Keratinocyte (primary cell): ENCODE measurements around the gene ATCAY. TPM values are rescaled to one million over a fixed set of nuclear protein-coding genes. Genes with fewer than 3 reads are reported as not detected.

Experiments used
- DNase-seq: peaks from one replicate; pipeline ENCODE4 v3.0.0-alpha.2; 2011; ENCODE audit warnings: low read depth, missing footprints, low spot score
- FAIRE-seq: peaks from 2 replicates; lab custom pipeline; 2011; peaks lifted over from hg19 to GRCh38; lab: Jason Lieb, UNC
- H2AFZ ChIP-seq: 2 replicates; pipeline ENCODE4 v1.6.0; 2012; ENCODE audit warnings: low read length, control low read depth, inconsistent platforms; ENCODE audit not compliant: control insufficient read depth
- H3K27ac ChIP-seq: 2 replicates; pipeline ENCODE4 v1.5.1; 2011; ENCODE audit warnings: low read length; ENCODE audit not compliant: control insufficient read depth, insufficient read depth
- H3K27me3 ChIP-seq: 3 replicates; pipeline ENCODE4 v1.6.0; 2011; ENCODE audit warnings: low read length; ENCODE audit not compliant: control insufficient read depth, insufficient read depth; ENCODE audit errors: extremely low read depth
- H3K36me3 ChIP-seq, 2 experiments: 2 replicates in 1 of 2; 3 replicates in 1 of 2; pipeline ENCODE4 v1.5.1; 2011; ENCODE audit warnings: low read length in 2 of 2, mild to moderate bottlenecking in 1 of 2; ENCODE audit not compliant: control insufficient read depth in 2 of 2, insufficient read depth in 2 of 2; ENCODE audit errors: extremely low read depth in 1 of 2
- H3K4me1 ChIP-seq: 3 replicates; pipeline ENCODE4 v1.5.1; 2011; ENCODE audit warnings: low read length; ENCODE audit not compliant: control insufficient read depth, insufficient read depth; ENCODE audit errors: extremely low read depth
- H3K4me2 ChIP-seq: 3 replicates; pipeline ENCODE4 v1.6.0; 2011; ENCODE audit warnings: low read depth, low read length; ENCODE audit not compliant: control insufficient read depth, insufficient read depth; ENCODE audit errors: extremely low read depth
- H3K4me3 ChIP-seq, 3 experiments: fragments of 200-600 bp in 1 of 3; sonication (generic) in 1 of 3; 2 replicates in 2 of 3; 3 replicates in 1 of 3; pipeline ENCODE4 v1.5.1; 2011 to 2016; ENCODE audit warnings: low read length in 3 of 3, mild to moderate bottlenecking in 3 of 3, control low read depth in 2 of 3, inconsistent platforms in 1 of 3, low read depth in 1 of 3, mixed read lengths in 1 of 3, mixed run types in 1 of 3, moderate library complexity in 1 of 3; ENCODE audit not compliant: control insufficient read depth in 2 of 3, insufficient read depth in 2 of 3; ENCODE audit errors: extremely low read depth in 1 of 3
- H3K79me2 ChIP-seq: 2 replicates; pipeline ENCODE4 v1.6.0; 2012; ENCODE audit warnings: low read length; ENCODE audit not compliant: control insufficient read depth, insufficient read depth
- H3K9ac ChIP-seq: 3 replicates; pipeline ENCODE4 v1.6.0; 2011; ENCODE audit warnings: low read length; ENCODE audit not compliant: control insufficient read depth, insufficient read depth; ENCODE audit errors: extremely low read depth
- H3K9me1 ChIP-seq: 3 replicates; pipeline ENCODE4 v1.6.0; 2011; ENCODE audit warnings: low read length; ENCODE audit not compliant: control insufficient read depth, insufficient read depth; ENCODE audit errors: extremely low read depth
- H3K9me3 ChIP-seq: 2 replicates; pipeline ENCODE4 v1.5.1; 2012; ENCODE audit warnings: low read depth, low read length; ENCODE audit not compliant: control insufficient read depth
- H4K20me1 ChIP-seq: 3 replicates; pipeline ENCODE4 v1.6.0; 2011; ENCODE audit warnings: low read length; ENCODE audit not compliant: control insufficient read depth, insufficient read depth; ENCODE audit errors: extremely low read depth
- CTCF ChIP-seq, 3 experiments: IDR thresholded peaks in 1 of 3; conservative IDR thresholded peaks in 1 of 3; optimal IDR thresholded peaks in 1 of 3; 2 replicates in 2 of 3; 3 replicates in 1 of 3; pipeline versions ENCODE3 to v1.5.1; 2011; ENCODE audit warnings: low read length in 3 of 3, mild to moderate bottlenecking in 3 of 3, moderate library complexity in 2 of 3, control low read depth in 1 of 3, inconsistent platforms in 1 of 3; ENCODE audit not compliant: insufficient read depth in 2 of 3; ENCODE audit errors: extremely low read depth in 1 of 3
- EZH2 ChIP-seq: IDR thresholded peaks from one replicate; pipeline ENCODE4 v1.6.1; 2012; ENCODE audit warnings: inconsistent platforms, mild to moderate bottlenecking, low read length, moderate library complexity
- dilution Hi-C: fragments of 300-500 bp; cut with MboI; formaldehyde crosslinking; loops from one replicate; pipeline ENCODE4 v1.7.0; 2020; ENCODE audit warnings: low sequenced_read_pairs; ENCODE audit not compliant: extremely low pct_ligation_motif_present
- polyA plus RNA-seq, 5 experiments: library from polyadenylated mRNA; depleted of rRNA in 3 of 5; stranded (reverse) in 3 of 5; stranded (forward) in 1 of 5; unstranded in 1 of 5; fragments of >200 nt; gene quantifications; 1 replicate in 1 of 5; 2 replicates in 3 of 5; 3 replicates in 1 of 5; pipeline versions ENCODE4 v1.2.1 to v1.2.3, GENCODE V29; 2011 to 2012; ENCODE audit warnings: missing spikeins in 2 of 5, low read depth in 1 of 5, low replicate concordance in 1 of 5

Gene ATCAY
- polyA plus RNA-seq, 1 donor (not counting 4 experiments of a cell fraction or from before 2014, with no cell fraction given) = not detected

- peaks cover 8% of the 10 kb centered on the region for H3K4me1 ChIP-seq
- no peaks in the 10 kb centered on the region for H4K20me1 ChIP-seq
- H3K4me2 ChIP-seq = no peak overlapping the region
- H3K36me3 ChIP-seq = no peaks in the 10 kb centered on the region
- H3K9ac ChIP-seq = no peak overlapping the region
- DNase-seq (no peak), FAIRE-seq (no peak)
- no peaks in the 10 kb centered on the region for H3K79me2 ChIP-seq
- H3K4me3 ChIP-seq = no peak overlapping the region
- H3K9me1 ChIP-seq = no peaks in the 10 kb centered on the region
- no peaks in the 10 kb centered on the region for H3K9me3 ChIP-seq
- no peak overlapping the region for H3K27ac ChIP-seq
- peaks cover 36% of the 10 kb centered on the region for H3K27me3 ChIP-seq
- H2AFZ ChIP-seq = no peak overlapping the region
- no peak for TF ChIP-seq CTCF (optimal IDR thresholded peaks at IDR 0.05 in 1 of 3, IDR thresholded peaks at IDR 0.05 in 1 of 3, conservative IDR thresholded peaks at IDR 0.05 in 1 of 3; ENCODE audit: extremely low read depth in 1 of 3, insufficient read depth in 2 of 3, low read length in 3 of 3)
- TF ChIP-seq EZH2 = no peak
- dilution Hi-C loops = no loop called here
Observed at GRCh38 chr19:3832001-3832400, 48.5 kb upstream of the ATCAY start.

GRCh38 chr19:3833578-3834348 is 46.7 kb upstream of the ATCAY start:
- H3K9ac ChIP-seq = no peak overlapping the region
- H3K27ac ChIP-seq = no peak overlapping the region
- peaks cover 44% of the 10 kb centered on the region for H3K27me3 ChIP-seq
- H3K79me2 ChIP-seq = no peaks in the 10 kb centered on the region
- DNase-seq (no peak), FAIRE-seq (no peak)
- TF ChIP-seq CTCF (optimal IDR thresholded peaks at IDR 0.05 in 1 of 3, IDR thresholded peaks at IDR 0.05 in 1 of 3, conservative IDR thresholded peaks at IDR 0.05 in 1 of 3; ENCODE audit: extremely low read depth in 1 of 3, insufficient read depth in 2 of 3, low read length in 3 of 3) (no peak), EZH2 (no peak)
- H3K4me2 ChIP-seq = no peak overlapping the region
- H3K4me1 ChIP-seq = no peaks in the 10 kb centered on the region
- H3K36me3 ChIP-seq = no peaks in the 10 kb centered on the region
- no peaks in the 10 kb centered on the region for H4K20me1 ChIP-seq
- H2AFZ ChIP-seq = no peak overlapping the region
- no peak overlapping the region for H3K4me3 ChIP-seq
- no peaks in the 10 kb centered on the region for H3K9me1 ChIP-seq
- dilution Hi-C loops = no loop called here
- H3K9me3 ChIP-seq = peaks cover 9% of the 10 kb centered on the region
